GM19023 (cell line): ENCODE measurements around the gene KAT7.
"Not testable (repeated sequence)": the region's sequence is repeated elsewhere in the genome, so short reads cannot be mapped to it uniquely, and the experiment has no call there.

Experiments used
- ATAC-seq: cut with Tn5 transposase; IDR thresholded peaks from one replicate; pipeline ENCODE4 v1.9.1; 2021; ENCODE audit warnings: mild to moderate bottlenecking, moderate library complexity; ENCODE audit not compliant: unreplicated experiment

KAT7 gene

DNA sequence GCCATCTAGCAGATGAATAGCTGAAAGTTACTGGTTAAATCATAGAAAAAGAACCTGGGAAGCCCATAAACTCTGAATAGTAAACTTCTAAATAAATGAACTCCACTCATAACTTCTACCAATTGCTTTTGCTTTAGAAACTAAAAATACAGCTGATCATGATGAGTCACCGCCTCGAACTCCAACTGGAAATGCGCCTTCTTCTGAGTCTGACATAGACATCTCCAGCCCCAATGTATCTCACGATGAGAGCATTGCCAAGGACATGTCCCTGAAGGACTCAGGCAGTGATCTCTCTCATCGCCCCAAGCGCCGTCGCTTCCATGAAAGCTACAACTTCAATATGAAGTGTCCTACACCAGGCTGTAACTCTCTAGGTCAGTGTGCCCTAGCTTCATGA lies 9.7 kb downstream of the KAT7 start:
- ATAC-seq, result no peak

DNA sequence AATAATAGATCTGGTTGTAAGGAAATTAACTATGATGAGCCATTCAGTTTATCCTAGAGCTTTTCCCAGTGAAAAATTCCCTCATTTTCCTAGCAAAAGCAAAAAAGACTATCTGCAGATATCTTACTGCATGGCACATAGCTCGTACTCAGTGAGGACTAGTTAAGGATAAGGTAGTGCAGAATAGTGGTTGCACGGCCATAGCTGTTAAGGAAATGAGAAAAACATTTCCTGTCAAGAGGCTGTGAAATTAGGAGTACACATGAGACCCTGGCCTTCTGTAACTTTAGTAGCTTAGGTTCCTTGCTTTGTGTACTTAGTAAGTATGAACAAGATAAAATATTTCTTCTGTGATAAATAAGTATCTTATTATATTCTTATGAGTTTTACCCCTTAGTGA lies 10.3 kb downstream of the KAT7 start:
- no peak for ATAC-seq

DNA sequence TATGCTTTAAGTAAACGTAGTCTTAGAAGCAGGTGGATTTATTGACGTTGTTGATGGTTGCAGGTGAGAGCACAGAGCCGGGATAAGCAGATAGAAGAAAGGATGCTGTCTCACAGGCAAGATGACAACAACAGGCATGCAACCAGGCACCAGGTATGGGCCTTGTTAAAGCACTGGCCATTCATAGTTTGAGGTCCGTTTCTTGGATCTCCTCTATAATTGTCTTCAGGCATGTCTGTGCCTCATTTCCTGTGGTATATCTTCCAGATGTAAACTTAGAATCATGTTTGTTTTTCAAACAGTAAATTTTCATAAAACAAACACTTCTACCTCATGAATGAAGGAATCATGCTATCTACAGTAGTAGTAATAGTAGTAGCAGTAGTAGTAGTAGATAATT lies 20.6 kb downstream of the KAT7 start:
- ATAC-seq, result no peak

DNA sequence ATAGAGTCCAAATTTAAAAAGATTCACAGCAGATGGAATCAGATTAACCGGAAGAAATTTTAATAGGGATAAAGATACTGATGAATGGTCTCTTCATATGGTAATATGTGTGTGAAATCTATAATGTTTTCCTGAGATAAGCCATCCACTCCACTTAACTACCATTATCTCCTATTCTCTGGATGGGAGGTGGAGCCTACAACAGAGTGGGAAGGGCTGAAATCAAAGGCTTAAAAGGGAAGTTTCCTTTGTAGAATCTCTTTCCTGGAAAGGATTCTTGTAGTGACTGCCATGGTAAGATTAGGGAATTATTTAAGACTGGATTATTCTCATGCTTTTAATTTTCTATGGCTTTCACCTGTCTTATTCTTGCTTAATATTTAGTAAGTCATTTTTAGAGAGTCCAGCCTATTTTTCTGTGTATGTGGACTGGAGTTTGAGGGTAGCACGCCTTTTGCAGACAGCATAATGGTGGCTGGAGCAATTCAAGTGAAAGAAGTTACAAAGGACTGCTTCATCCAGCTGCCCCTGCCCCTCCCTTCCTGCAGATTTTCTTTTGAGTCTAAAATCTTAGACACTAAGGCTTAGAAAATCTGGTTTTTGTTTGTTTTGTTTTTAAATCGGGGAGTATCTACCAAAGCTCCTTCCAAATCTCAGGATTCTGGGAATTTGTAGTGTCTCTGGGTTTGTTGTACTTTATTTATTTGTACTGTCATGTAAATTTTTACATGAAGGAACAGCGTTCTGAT lies 26.5 kb downstream of the KAT7 start:
- no peak for ATAC-seq

DNA sequence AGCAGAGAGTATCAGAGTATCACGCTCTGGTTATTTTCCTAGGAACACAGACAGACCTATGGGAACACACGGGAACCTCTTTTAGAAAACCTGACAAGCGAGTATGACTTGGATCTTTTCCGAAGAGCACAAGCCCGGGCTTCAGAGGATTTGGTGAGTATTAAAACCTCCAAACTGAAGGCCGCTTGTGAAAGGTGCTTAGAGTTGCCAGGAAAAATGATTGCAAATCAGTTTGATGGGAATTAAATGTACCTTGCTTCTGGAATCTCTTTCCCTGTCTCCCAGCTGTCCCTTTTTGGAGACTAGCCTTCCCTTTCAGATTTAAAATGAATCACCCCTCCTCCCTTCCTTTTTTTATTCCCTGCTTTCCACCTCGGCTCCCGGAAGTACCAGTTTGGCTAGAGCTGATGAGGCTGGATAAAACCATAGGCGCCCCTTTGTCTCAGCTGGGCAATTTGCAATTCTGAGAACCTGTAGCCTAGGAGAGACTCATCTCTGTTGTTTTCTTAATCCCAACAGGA lies 27.3 kb downstream of the KAT7 start:
- no peak for ATAC-seq

DNA sequence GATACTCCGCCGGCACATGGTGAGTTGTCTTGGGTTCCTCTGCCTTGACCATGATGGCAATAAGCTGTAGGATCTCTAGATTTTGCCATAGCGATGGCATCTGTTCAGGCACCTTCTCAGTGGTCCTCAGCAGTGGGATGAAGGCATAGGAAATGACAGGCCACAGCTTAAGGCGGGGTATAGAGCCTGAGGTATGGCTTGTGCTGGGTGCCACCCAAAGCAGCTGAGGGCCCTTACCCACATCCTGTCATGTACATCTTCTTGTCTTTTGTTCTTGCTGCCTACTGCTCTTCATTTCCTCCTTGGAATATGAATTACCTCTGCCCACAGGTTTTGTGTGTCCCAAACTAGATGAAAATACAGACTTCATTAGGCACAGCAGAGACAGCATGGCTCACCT lies 29.5 kb downstream of the KAT7 start:
- no peak for ATAC-seq

DNA sequence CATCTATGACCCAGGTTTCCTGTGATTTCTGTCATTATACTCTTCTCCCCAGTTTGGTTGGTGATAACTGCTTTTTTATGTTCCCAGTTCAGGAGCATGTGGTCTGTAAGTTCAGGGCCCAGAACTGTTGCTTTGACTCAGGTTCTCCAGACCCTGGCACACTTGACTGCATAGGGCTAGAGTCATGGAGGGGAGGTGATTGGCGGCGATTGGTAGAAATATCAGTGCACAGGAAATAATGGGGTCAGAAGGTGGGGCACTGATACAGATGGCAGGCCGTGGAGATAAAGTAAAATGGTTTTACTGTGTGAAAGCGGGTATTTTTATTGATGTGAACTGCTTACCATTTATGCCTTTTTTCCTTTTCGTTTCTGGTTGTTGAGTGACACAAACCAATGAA lies 30.7 kb downstream of the KAT7 start:
- ATAC-seq, result no peak

DNA sequence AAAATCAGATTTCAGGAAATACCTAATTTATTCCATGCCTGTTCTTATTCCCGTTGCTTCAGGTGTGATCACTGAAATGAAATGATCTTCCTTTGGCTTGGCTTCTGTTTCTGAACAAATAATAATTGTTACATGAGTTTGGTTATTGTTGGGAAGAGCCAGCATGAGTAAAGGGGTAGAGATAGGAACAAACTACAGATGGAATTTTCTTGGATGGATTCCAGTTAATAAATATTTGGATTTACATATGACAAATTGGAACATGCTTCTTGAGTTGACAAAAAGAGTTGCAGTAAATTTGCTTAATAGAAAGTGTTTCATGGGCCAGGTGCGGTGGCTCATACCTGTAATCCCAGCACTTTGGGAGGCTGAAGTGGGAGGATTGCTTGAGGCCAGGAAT lies 31.2 kb downstream of the KAT7 start:
- ATAC-seq, result no peak

DNA sequence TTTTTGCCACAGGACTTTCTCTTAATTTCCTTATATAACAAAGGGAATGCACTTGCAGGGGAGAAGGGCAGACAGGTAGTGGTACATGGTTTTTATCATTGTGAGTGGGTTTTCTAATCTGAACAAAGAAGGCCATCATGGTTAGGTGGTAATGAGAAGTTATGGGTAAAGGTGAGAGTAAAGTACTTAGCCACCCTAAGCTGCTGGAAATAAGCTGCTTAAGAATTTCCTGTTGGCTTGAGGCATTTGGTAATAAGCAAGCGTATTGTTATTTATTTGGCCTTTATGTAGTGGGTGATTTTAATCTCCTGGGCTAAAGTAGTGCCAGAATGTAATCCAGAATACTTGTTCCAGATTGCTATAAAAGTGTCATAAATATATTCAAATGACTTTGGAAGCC lies 32.3 kb downstream of the KAT7 start:
- no peak for ATAC-seq

DNA sequence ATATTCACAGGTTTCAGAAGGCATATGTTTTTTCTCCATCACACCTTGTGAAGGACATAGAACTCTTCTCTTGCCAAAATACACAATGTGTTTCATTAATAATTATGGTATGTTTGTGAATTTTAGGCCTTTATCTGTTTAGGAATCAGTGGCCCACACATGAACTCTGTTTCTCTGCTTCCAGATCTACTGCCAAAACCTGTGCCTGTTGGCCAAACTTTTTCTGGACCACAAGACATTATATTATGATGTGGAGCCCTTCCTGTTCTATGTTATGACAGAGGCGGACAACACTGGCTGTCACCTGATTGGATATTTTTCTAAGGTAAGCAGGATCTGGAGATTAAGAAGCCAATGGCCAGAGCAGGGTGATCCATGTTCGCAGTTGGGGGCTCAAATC lies 33.0 kb downstream of the KAT7 start:
- no peak for ATAC-seq

DNA sequence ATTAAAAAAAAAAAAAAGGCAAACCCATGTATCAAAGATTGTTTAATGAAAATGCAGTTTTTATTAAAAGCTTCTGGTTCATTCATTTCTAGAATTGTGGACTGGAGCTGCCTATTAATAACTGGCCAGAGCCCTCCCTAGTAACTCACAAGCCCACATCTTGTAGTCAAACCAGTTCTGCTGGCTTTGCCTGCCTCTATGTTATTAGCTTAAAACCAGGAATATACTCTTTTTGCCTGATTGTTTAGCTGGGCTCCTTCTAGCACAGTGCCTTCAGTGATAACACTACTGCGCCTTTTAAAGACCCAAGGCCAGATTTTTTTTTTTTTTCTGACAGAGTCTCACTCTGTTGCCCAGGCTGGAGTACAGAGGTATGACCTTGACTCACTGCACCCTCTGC lies 33.4 kb downstream of the KAT7 start:
- ATAC-seq, result no peak

DNA sequence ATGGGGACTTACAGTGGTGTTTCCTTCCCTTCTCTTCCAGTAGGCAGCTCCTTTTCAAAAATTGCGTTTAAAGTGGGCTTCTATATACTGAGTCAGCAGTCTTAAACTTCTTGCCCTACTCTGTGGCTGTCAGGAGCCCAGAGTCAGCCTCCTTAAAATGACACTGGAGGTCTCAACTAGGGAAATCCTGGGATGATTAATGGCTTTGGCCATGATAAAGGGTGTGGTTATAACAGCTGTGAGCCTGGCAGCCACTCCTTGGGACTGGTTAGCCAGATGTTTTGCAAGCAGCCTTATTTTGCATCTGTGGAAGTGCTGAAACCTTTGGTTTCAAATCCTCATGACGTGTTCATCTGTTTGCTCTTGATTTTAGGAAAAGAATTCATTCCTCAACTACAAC lies 34.3 kb downstream of the KAT7 start:
- no peak for ATAC-seq

DNA sequence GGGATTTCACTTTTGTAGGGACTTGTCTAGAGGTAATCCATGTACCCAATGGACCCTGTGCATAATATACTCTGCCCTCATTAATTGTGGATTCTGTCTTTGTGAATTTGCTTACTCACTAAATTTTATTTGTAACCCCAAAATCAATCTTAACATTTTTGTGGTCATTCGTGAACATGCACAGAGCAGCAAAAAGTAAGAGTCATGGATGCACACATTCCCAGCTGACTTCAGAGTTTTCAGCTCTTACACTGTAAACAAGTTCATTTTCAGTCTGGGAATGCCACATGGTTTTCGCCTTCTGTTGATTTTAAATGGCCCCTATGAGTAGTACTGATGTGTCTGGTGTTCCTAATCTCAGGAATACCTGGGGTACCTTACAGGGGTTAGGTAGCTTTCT lies 35.1 kb downstream of the KAT7 start:
- no peak for ATAC-seq

DNA sequence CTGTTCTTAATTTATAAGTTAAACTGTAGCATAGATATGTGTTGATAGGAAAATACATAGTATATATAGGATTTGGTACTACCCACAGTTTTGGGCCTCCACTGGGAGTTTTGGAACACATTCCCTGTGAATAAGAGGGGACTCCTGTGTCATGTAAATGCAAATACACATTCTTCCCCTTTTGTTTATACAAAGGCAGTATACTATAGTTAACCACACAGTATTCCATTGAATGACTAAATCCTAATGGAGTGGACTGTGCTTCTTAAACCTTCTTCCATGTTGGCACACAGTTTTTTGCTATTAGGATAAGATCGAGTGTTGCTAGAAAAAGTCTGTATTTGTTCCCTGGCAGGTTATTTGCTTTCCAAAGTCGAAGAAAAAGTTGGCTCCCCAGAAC lies 37.2 kb downstream of the KAT7 start:
- no peak for ATAC-seq

DNA sequence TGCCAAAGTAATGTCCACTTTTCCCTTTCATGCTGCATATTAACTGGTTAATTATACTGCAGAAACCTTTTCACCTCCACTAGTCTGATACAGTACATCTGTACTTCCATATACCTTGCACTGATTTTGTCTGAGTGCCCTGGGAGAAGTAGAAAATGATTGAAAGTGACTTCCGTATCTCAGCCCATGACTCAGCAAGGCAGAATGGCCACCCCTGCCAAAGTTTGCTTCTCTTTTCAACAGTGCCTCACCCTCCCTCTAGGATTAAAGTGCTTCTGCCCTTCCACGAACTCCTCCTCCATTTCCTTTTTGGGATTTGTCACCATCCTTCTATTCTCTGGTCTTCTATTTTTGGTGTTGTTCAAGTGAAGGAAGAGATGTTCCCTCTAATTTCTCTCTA lies 39.8 kb downstream of the KAT7 start:
- ATAC-seq, result not testable (repeated sequence)

DNA sequence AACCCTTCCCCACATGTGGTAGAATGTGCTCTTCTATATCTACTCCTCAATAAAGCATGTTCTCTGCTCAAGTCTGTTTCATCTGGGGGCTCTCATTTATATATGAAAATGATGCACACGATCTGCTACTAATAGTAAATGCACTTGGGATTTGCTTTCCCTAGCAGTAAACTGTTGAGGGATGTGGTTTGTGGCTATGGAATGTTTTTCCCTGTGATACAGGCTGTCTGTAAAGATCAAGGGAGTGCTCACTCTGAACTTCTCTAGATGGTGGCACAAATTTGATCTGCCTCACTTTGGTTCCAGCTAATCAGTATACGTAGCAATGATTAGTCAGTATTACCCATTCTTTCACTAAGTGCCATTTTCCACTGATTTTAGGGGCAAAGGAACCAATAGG lies 40.5 kb downstream of the KAT7 start:
- no peak for ATAC-seq

DNA sequence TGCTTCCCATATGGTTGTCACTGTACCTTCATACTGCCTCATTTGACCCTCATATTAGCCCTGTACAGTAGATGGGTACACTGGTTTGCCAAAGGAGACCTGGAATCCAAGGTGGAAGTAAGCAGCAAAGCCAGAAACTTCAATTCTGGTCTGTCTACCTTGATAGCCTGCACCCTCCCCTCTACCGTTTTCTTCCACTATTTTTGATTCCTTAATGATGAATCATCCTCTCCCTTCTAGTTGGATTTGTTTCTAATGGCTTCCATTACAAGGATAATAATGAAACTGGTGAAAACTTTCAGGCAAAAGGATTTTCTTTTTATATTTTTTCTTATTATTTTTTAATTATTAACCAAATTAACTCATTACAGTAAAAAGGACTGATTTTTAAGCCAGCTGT lies 42.1 kb downstream of the KAT7 start:
- ATAC-seq, result no peak

DNA sequence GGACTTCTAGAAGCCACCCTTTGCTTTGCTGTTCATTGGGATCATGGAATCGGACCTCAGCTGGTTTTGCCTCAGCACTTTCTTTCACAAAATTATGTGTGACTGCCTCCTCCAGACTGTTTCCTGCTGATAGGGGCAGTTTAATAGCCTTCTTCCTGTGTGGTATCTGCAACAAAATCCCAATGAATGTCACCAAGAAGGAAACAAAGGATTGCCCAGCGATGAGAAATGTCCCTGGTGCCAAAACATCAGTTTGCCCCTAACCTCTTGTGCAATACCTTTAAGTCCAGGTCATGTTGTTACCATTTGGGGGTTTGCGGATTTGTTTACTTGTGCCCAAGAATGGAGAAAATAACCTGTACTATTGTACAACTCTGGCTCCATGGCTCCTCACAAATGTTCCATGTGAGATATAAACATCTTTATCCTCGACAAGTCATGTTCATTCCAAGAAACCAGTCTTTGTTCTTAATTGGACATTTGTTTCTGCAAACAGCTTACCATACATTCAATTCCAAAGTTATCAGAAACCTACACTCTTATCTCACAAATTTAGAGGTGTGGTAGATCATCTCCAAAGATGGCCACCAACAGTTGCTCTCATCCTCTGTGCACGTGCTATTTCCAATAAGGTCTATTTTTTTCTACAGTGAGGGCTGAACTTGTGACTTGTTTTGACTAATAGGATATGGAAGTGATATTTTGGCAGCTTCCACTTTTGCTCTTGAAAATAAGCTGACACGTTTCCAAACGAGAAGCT lies 44.5 kb downstream of the KAT7 start:
- no peak for ATAC-seq

DNA sequence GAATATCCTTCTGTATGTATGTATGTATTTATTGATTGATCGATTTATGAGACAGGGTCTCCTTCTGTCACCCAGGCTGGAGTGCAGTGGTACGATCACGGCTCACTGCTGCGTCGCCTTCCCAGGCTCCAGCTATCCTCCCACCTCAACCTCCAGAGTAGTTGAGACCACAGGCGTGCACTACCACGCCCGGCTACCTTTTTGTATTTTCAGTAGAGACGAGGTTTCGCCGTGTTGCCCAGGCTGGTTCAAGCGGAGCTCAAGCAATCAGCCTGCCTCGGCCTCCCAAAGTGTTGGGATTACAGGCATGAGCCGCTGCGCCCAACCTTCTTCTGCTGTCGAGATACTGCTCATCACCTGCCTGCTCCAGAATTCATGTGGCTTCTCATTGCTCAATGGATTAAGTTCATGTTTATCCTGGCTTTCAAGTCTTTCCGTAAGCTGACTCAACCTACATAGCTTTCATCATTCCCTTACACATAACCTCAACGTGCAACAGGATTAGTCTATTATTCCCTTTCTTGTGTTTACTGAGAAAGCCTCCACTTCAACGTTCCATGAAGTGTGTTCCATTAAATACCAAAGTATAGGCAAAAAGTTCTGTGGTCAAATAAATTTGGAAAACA lies 45.8 kb downstream of the KAT7 start:
- ATAC-seq, result no peak

DNA sequence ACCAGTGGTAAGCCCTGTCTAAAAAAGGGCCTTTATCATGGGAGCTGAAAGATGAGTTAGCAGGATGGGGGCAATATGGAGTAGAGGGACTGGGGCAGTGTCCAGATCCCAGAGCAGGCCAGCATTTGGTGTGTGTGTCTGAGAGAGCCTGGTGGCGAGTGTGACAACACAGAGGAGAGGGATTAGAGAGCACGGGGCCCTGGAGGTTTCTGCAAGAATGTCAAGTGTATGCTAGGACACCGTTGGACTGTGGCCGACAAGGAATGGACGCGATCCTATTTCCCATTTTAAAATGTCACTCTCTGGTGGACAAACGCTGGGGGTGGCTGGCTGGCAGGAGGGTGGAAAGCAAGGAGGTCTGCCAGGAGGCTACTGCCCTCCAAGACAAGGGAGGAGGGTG lies 47.0 kb downstream of the KAT7 start:
- no peak for ATAC-seq

DNA sequence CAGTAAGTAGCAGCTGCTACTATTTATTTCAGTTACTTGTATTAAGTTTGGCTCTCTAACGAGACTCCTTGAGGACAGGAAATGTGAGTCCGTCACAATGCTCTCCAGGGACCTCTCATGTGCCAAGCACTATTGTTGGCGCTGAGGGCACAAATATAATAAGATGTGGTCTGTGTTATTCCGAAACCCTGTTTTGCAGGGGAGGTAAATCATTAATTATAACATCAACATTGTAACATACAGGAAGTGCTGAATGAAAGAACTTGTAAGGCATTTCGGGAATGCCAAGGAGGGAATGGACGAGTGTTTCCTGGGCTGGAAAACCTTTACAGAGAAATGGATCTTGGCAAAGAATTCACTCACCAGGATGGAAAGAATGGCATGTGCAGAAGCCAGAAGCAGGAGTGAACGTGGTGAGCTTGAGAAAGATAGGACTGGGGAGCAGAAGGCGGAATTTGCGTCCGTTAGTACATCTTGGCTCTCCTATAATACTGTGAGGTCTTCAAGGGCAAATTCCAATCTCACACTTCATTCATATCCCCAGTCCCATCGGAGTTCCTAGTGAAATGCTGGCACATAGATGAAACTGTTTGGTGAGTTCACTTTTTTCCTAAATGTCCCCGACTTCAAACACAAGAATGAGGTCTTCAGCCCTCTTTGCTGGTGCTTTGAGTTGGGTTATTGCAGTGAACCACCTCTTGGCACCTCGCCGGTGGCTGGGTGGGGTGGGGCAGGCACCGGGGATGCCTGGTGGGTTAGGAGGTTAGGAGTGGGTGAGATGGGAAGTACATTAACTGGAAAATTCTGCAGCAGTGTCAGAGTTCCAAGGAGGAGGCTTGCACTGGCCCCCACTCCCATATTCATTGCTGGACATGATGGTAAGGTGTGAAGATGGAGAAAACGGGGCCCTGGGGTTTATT lies 47.9 kb downstream of the KAT7 start:
- ATAC-seq, result no peak
